GM19467 (cell line): Measurements from ENCODE around the gene SPATA7.
A peak's percentile ranks its signal among the peaks of the same experiment; 100 is the strongest.
"Not testable (repeated sequence)": the region's sequence is repeated elsewhere in the genome, so short reads cannot be mapped to it uniquely, and the experiment has no call there.

Source experiments
- ATAC-seq: cut with Tn5 transposase; IDR thresholded peaks from one replicate; pipeline ENCODE4 v1.9.1; 2021; ENCODE audit warnings: mild to moderate bottlenecking, moderate library complexity; ENCODE audit not compliant: unreplicated experiment

The SPATA7 gene, protein sequence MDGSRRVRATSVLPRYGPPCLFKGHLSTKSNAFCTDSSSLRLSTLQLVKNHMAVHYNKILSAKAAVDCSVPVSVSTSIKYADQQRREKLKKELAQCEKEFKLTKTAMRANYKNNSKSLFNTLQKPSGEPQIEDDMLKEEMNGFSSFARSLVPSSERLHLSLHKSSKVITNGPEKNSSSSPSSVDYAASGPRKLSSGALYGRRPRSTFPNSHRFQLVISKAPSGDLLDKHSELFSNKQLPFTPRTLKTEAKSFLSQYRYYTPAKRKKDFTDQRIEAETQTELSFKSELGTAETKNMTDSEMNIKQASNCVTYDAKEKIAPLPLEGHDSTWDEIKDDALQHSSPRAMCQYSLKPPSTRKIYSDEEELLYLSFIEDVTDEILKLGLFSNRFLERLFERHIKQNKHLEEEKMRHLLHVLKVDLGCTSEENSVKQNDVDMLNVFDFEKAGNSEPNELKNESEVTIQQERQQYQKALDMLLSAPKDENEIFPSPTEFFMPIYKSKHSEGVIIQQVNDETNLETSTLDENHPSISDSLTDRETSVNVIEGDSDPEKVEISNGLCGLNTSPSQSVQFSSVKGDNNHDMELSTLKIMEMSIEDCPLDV

DNA sequence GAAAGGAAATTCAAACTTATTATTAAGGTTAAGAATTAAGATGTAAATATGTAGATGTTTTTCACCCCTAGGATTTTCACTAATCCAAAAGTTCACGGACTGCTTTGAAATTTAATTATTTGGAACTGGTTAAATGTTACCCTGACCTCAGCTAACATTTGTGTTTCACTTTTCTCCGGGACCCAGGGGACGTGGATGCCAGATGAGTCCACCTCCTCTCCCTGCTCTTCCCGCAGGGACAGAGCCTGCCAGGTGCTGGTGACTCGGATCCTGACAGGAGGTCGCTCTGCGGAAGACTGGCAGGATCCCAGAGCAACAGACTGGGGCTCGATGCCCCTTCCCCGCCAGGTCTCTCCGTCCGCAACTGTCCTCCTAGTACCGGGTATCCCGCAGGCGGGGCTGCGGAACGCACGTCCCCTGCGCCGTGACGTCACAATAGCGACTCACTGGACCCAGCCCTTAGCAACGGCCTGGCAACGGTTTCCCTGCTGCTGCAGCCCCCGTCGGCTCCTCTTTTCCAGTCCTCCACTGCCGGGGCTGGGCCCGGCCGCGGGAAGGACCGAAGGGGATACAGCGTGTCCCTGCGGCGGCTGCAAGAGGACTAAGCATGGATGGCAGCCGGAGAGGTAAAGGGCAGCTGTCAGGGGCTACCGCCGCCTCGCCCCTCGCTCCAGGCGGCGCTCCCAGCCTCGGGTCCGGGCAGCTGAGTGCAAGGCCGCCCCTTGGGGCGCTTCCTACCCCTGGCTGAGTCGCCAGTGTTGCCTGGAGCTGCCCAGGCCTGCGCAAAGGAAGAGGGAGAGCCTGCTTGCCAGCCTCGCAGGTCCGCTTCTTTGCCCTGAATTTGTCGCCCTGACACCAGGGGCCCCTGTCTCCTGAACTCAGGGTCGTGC lies at the start of gene SPATA7:
Gene SPATA7 (plus strand): TSS at position 446 of the 890 bp plus-strand sequence. CDS start 162 bp downstream, at position 608.
- ATAC-seq = peak; percentile 100

DNA sequence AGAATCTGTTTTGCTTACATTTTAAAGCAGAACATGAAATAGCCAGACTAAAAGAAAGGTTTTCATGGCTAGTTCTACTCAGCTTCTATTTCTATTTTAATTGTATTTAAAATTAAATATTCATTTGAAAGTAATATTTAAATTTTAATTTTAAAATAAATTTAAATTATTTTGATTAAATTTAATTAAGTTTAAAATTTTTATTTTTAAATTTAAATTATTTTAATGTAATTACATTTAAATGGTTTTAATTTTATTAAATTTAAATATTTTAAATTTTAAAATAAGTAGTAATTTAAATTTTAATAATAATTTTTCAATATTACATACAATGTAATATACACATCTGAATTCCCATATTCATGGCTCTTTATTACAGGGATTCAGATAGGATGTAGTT lies 45.1 kb upstream of the SPATA7 start:
- no peak for ATAC-seq

DNA sequence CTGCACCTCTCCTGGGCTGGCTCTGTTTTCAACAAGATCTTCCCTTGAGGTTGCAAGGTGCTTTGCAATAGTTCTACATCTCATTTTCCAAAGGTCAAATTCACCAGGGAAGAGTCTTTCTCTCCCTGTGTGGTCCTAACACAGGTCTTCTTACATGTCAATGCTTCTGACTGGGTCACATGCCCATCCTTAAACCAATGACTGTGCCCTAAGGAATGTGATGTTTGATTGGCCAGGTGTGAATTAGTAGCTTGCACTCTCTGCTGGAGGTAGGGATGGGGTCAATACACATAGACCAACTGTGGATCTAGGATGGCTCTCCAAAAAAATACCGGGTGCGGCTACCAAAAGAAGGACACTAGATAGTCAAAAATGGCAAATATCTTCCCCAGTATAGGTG lies 42.5 kb upstream of the SPATA7 start:
- ATAC-seq = no peak

DNA sequence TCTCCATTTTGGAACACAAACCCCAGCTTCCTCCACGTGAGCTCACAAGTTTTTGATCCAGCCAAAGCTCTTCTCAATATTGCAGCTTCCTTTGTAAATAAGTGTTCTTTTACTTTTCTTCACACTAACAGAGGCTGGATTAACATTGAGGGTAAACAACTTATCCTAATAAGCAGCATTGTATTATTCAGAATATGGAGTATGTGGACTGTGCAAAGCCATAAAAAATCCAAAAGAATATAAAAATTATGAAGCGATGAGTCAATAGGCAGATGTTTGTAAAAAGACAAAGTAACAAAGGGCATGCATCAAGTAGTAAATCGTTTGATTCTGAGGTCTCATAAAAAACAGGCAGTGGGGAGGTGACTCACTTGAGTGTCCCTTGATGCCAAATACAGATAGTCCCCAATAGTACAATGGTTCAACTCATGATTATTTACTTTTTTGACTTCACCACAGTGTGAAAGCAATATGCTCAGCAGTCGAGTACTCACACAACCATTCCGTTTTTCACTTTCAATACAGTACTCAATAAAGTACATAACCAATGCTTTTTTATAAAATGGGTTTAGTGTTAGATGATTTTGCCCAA lies 39.3 kb upstream of the SPATA7 start:
- no peak for ATAC-seq

DNA sequence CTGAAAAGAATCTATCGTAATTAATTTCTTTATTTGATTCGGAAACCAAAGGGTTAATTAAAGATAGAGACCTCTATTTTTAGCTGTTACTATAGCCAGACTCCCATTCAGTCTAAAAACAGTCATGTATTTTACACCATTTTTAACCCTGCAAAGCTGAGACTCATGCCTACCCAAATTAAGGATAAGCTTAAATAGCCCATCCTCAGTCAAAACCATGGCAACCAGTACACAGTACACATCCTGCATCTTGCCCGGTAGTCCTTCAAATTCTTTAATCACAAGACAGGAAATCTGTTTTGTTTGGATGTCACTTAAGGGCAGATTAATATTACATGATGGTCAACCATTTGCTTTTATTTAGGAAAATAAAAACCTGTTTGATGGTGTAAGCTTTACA lies 36.9 kb upstream of the SPATA7 start:
- ATAC-seq = no peak

DNA sequence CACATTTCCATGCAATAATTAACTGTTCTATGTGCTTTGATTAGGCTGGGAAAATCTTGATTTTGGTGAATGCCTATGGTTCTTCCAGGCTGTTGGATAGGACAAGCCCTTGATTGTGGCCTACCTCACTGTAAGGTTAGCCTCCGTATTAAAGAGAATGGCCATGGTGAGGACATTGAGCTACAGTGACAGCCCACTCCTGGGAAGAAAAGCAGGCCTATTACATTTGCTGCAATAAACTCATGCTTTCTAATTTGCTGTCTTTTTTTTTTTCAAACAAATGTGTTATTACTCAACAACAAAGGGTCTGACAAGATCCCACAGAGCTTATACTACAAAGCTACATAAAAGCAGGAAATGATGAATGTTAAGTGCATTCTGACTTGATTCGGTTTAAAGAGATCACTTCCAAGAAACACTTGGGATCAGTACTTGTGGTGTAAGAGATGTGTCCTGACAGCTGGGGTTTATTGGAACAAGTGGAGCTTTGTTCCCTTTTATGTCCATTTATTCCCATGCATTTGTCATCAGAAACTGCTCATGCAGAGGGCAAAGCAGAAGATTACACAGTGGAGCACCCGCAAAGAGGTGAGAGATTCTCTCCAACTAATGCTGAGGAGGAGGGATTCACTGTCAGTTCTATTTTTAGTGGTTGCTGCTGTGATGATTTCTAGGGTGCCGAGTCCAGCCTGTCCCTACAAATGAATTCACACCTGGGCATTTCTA lies 33.3 kb upstream of the SPATA7 start:
- no peak for ATAC-seq

DNA sequence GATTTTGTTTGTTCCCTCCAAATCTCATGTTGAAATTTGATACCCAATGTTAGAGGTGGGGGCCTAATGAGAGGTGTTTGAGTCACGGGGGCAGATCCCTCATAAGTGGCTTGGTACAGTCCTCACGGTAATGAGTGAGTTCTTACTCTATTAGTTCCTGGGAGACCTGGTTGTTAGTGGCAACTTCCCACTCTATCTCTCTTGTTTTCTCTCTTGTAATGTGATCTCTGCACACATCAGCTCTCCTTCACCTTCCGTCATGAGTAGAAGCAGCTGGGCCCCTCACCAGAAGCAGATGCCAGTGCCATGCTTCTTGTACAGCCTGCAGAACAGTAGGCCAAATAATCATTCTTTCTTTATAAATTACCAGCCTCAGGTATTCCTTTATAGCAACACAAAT lies 32.8 kb upstream of the SPATA7 start:
- no peak for ATAC-seq

DNA sequence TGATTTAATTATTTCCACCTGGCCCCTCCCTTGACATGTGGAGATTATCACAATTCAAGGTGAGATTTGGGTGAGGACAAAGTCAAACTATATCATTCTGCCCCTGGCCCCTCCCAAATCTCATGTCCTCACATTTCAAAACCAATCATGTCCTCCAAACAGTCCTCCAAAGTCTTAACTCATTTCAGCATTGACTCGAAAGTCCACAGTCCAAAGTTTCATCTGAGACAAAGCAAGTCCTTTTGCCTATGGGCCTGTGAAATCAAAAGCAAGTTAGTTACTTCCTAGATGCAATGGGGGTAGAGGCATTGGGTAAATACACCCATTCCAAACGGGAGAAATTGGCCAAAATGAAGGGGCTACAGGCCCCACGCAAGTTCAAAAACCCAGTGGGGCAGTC lies 31.1 kb upstream of the SPATA7 start:
- ATAC-seq = no peak

DNA sequence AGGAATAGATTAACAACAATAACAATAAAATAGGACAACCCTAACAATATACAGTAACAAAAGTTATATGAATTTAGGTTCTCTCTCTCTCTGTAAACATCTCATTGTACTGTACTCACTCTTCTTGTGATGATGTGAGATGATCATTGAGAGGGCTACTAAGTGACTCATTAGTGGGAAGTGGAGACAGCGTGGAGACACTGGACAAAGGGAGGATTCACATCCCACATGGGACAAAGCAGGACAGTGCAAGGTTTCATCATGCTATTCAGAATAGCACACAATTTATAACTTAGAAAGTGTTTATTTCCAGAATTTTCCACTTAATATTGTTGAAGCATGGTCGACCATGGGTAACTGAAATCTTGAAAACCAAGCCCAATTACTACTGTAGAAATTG lies 26.0 kb upstream of the SPATA7 start:
- no peak for ATAC-seq

DNA sequence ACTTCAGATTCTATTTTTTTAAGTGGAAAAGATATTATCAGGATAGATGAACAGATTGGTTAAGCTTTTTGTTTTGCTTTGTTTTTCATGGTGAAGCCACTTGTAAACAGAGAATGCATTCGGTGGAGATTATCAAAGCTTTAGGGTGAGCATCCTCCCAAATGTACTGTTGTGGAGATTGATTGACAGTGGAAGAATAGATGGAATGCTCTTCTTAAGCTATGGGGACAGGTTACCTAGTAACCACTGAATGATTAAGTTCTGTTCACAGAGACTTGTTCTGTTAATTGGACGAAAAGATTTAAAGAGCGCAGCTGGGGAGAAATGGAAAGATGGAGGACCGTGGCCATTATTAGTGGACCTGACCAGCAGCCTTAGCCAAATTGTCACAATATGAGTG lies 21.8 kb upstream of the SPATA7 start:
- no peak for ATAC-seq

DNA sequence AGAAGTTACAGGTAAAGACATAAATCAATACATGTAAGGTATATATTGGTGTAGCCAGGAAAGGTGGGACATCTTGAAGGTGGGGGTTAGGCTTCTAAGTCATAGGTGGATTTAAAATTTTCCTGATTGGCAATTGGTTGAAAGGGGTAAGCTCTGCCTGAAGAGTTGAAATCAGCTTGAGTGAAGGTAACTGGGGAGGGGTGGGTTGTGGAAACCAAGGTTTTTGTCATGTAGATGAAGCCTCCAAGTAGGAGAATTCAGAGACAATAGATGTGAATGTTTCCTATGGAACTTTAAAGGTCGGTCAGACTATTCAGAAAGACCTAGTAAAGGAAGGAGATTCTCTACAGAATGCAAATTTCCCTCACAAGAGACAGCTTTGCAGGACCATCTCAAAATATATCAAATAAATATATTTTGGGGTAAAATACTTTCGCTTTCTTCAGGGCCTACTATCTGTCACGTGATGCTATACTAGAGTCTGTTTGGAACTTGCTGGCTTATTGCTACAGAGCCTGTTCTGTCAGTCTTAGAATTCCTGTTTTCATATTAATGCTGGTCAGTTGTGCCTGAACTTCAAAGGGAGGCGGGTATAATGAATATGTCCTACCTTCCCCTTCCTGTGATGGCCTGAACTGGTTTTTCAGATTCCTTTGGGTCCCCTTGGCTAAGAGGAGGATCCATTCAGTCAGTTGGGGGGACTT lies 20.6 kb upstream of the SPATA7 start:
- ATAC-seq = no peak

DNA sequence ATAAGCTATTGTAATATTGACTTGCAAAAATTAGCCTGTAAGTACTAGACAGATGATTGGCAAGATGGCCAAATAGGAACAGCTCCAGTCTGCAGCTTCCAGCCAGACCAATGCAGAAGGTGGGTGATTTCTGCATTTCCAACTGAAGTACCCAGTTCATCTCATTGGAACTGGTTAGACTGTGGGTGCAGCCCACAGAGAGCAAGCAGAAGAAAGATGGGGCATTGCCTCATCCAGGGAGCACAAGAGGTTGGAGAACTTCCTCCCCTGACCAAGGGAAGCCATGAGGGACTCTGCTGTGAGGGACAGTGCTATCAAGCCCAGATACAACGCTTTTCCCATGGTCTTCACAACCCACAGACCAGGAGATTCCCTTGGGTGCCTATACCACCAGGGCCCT lies 16.0 kb upstream of the SPATA7 start:
- no peak for ATAC-seq

DNA sequence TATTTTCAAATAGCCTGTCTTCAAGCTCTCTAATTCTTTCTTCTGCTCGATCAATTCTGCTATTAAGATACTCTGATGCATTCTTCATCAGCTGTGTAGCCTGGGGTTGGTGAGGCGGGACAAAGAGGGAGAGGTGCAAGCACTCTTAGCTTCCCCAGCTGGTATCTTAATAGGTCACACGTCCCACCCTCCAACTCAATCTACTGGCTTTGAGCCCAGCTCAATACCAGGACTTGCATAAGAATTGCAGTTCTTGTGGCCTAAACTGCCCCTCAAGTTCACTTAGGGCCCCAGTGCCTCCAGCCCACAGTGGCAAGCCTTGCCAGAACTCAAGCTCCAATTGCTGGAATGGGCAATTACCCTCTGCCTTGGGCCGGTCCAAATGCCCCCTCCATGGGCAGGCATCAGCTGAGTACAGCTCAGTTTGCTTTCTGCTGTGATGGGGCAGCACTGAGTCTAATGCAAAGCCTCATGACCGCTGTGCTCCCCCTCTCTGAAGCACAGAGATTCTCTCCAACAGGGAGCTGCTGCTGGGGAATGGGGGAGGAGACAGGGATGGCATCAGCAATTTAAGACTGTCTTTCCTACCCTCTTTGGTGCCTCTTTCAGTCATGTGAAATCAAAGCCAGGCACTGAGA lies 5.6 kb upstream of the SPATA7 start:
- no peak for ATAC-seq

DNA sequence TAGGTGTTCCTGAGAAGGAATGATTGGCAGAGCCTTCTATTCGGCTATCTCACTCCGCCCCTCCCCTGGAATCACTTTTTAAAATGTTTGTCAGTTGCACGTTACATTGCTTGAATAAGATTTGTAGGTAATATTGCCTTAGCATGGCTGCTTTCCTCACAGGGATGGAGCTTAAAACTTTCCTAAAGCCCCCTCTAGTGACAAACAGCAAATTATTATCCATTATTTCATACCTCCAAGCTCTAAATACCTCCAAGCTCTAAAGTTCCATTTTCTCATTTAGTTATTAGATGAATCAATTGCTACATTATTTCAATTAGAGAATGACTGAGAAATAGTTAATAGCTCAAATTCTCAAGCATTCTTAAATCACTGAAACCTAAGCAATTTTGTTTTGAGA lies 5.1 kb upstream of the SPATA7 start:
- no peak for ATAC-seq

DNA sequence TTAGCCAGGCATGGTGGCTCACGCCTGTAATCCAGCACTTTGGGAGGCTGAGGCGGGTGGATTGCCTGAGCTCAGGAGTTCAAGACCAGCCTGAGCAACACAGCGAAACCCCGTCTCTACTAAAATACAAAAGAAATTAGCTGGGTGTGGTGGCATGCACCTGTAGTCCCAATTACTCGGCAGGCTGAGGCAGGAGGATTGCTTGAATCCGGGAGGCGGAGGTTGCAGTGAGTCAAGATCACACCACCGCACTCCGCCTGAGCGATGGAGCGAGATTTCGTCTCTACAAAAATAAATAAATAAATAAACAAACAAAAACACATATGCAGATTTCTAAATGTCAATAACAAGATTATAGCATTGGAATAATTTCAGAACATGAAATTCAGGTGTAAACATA lies 3.8 kb upstream of the SPATA7 start:
- not testable (repeated sequence) for ATAC-seq

DNA sequence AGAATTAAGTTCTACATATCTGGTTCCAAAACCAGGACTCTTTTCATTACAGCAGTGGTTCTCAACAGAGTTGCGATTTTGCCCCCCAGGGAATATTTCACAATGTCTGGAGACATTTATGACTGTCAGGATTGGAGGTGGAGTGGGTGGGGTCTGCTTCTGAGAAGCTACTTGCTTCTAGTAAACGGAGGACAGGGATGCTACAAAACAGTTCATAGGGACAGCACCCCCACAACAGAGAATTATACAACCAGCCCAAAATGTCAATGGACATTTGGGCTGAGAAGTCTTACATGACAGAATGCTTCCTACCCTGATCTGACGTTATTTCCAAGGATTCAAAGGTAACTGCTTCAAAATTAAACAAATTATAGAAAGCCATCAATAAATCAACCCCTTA lies 739 bp upstream of the SPATA7 start:
- ATAC-seq = no peak

DNA sequence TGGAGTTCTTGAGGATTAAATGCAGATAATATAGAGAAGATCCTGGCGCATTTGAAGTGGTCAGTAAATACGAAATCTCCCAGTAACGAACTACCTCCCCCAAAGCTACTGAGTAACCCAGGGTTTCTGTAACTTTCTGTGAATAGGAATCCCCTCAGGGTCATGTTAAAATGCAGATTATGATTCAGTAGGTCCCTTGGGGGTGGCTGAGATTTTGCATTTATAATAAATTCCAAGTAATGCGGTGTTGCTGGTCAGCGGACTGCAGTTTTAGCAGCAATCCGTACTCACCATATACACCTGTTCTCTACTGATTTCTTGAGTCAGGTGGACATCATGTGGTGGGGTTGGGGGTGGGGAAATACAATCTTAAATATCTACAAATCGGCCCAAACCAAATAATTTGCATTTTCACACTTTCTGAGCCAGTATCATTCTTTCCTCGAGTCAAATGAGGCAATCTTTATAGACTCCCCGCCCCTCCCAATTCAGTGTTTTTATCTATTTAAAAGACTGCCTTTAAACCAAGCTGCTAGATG lies 868 bp downstream of the SPATA7 start:
- ATAC-seq = no peak

DNA sequence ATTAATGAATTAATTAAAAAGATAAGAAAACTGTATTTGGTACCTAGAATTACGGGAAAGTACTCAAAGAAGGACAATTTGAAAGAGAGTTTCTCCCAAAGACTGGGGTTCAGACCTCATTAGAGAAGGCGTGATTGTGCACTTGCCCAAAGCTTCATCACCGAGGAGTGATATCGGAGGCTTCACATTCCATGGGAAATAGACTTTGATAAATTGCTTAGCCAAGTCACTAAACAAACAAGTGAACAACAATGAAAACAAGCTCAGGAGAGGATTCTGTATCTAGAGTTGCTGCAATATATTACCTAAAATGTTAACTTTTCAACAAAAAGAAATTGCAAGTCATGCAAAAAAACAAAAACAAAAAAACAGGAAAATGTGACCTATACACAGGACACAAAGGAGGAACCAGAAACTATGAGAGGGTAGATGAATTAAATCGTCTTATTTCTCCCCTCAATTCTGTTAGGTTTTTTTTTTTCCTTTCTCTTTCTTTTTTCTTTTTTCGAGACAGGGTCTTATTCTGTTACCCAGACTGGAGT lies 3.4 kb downstream of the SPATA7 start:
- ATAC-seq = no peak

DNA sequence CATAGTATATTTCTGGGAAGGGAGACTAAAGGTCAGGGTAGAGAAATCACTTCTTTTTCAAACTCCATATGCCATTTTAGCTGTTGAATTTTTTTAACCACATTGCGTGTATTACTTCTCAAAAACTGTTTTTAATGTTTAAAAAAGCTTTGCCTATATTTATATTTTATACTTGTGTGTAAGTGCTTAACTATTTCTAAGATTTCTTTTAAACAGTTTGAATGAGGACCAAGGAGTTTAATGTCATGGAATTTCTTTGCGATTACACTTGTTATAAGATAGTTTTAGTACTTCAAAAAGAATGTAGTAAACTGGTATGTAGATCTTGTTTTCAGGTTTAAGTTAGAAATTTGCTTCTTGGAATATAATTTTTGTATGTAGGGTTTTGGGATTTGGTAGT lies 7.2 kb downstream of the SPATA7 start:
- ATAC-seq = no peak
